HepG2 (cell line): ENCODE measurements around the gene TAF6. TPM values are rescaled to one million over a fixed set of nuclear protein-coding genes. Genes with fewer than 3 reads are reported as not detected.

Experiments
- BRCA1 ChIP-seq: sonication (generic); formaldehyde crosslinking; IDR thresholded peaks from 2 replicates; pipeline ENCODE4 v1.4.0; 2020; ENCODE audit warnings: missing genetic modification reagents
- ELF4 ChIP-seq: sonication (generic); formaldehyde crosslinking; IDR thresholded peaks from 2 replicates; pipeline ENCODE4 v1.5.0; 2020; ENCODE audit warnings: missing genetic modification reagents, mild to moderate bottlenecking, moderate library complexity, borderline replicate concordance
- FOXM1 ChIP-seq: sonication (generic); formaldehyde crosslinking; IDR thresholded peaks from 2 replicates; pipeline ENCODE4 v1.5.0; 2020; ENCODE audit warnings: missing genetic modification reagents
- GRHL1 ChIP-seq: sonication (generic); formaldehyde crosslinking; conservative IDR thresholded peaks from 2 replicates; pipeline ENCODE4 v1.8.0; 2022; ENCODE audit warnings: missing genetic modification reagents
- NFIC ChIP-seq: IDR thresholded peaks from 2 replicates; pipeline ENCODE4 v1.6.1; 2012; ENCODE audit warnings: mild to moderate bottlenecking, low read length, inconsistent platforms
- PCBP1 ChIP-seq: fragments of 200-400 bp; formaldehyde crosslinking; IDR thresholded peaks from 2 replicates; pipeline ENCODE4 v1.6.1; 2017; ENCODE audit warnings: mild to moderate bottlenecking, low read depth, low read length, borderline replicate concordance
- SRY ChIP-seq: sonication (generic); formaldehyde crosslinking; IDR thresholded peaks from 2 replicates; pipeline ENCODE4 v1.8.0; 2022; ENCODE audit warnings: mild to moderate bottlenecking, missing genetic modification reagents
- THAP9 ChIP-seq: sonication (generic); formaldehyde crosslinking; IDR thresholded peaks from 2 replicates; pipeline ENCODE4; 2020; ENCODE audit warnings: missing genetic modification reagents, mild to moderate bottlenecking, borderline replicate concordance
- YEATS4 ChIP-seq: sonication (generic); formaldehyde crosslinking; IDR thresholded peaks from 2 replicates; pipeline ENCODE4 v1.4.0; 2020; ENCODE audit warnings: missing genetic modification reagents, borderline replicate concordance
- ZFP90 ChIP-seq: sonication (generic); formaldehyde crosslinking; IDR thresholded peaks from 2 replicates; pipeline ENCODE4 v1.8.0; 2022; ENCODE audit warnings: missing genetic modification reagents, mild to moderate bottlenecking, inconsistent platforms, borderline replicate concordance
- ZIK1 ChIP-seq: sonication (generic); formaldehyde crosslinking; IDR thresholded peaks from 2 replicates; pipeline ENCODE4 v1.5.0; 2020; ENCODE audit warnings: mild to moderate bottlenecking, low read depth, missing genetic modification reagents, borderline replicate concordance
- polyA plus RNA-seq, 8 experiments: library from polyadenylated mRNA; depleted of rRNA in 3 of 8; stranded (reverse) in 7 of 8; unstranded in 1 of 8; fragments of >200 nt; fragmentation: Illumina TruSeq in 4 of 8; extraction: Trizol in 4 of 8; gene quantifications; 2 replicates each; pipeline versions ENCODE4 v1.2.1 to v1.2.3, GENCODE V29; 2011 to 2016; ENCODE audit warnings: low read depth in 4 of 8, missing spikeins in 1 of 8, mixed read lengths in 1 of 8; ENCODE audit not compliant: insufficient read depth in 1 of 8
- total RNA-seq, 5 experiments: library from RNA; depleted of rRNA; stranded (reverse); fragments of >200 nt; fragmentation: Illumina TruSeq; extraction: Trizol; gene quantifications; 2 replicates each; pipeline ENCODE4 v1.2.3, GENCODE V29; 2016; ENCODE audit warnings: low read depth in 1 of 5
- TF ChIP-seq, protein P1 (sequence below): sonication (generic); formaldehyde crosslinking; IDR thresholded peaks from 2 replicates; pipeline ENCODE4 v1.5.0; 2020; ENCODE audit warnings: mild to moderate bottlenecking, missing genetic modification reagents, borderline replicate concordance
- TF ChIP-seq, protein P2 (sequence below): sonication (generic); formaldehyde crosslinking; IDR thresholded peaks from 2 replicates; pipeline ENCODE4 v1.8.0; 2022; ENCODE audit warnings: missing genetic modification reagents, mild to moderate bottlenecking, moderate library complexity, borderline replicate concordance

TAF6 gene
- total and polyA plus RNA-seq, 2 of the 13 experiments (the other 11 are each of a cell fraction or from before 2014, with no cell fraction given), result 12.9 to 18.8 TPM

DNA sequence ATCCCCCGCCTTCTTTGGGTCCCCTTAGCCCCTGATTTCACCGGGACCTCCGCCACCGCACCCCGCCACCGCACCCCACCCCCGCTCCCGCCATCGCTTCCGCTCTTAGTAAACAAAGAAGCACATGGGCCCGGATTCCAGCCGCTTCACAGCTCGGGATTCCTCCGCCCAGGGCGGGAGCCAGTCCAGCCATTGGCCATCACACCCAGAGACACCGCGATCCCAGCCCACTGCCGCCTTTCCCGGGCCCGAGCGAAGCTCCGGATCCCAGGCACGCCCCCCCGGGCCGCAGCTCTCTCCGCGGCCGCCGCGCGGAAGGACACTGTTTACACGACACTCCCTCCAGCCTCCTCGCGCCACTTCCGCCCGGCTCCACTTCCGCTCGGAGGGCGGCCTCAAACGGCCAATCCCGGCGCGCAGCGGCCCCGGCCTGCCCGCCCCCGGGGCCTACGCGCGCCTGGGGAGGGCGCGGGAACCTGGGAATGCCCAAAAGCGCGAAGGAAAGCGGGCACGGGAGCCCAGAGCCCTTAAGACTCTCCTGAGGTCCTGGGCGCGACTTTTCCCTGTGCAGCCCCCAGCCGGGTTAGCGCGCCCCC is 18.6 kb downstream of the TAF6 start (continued):
- TF ChIP-seq, protein P1, sequence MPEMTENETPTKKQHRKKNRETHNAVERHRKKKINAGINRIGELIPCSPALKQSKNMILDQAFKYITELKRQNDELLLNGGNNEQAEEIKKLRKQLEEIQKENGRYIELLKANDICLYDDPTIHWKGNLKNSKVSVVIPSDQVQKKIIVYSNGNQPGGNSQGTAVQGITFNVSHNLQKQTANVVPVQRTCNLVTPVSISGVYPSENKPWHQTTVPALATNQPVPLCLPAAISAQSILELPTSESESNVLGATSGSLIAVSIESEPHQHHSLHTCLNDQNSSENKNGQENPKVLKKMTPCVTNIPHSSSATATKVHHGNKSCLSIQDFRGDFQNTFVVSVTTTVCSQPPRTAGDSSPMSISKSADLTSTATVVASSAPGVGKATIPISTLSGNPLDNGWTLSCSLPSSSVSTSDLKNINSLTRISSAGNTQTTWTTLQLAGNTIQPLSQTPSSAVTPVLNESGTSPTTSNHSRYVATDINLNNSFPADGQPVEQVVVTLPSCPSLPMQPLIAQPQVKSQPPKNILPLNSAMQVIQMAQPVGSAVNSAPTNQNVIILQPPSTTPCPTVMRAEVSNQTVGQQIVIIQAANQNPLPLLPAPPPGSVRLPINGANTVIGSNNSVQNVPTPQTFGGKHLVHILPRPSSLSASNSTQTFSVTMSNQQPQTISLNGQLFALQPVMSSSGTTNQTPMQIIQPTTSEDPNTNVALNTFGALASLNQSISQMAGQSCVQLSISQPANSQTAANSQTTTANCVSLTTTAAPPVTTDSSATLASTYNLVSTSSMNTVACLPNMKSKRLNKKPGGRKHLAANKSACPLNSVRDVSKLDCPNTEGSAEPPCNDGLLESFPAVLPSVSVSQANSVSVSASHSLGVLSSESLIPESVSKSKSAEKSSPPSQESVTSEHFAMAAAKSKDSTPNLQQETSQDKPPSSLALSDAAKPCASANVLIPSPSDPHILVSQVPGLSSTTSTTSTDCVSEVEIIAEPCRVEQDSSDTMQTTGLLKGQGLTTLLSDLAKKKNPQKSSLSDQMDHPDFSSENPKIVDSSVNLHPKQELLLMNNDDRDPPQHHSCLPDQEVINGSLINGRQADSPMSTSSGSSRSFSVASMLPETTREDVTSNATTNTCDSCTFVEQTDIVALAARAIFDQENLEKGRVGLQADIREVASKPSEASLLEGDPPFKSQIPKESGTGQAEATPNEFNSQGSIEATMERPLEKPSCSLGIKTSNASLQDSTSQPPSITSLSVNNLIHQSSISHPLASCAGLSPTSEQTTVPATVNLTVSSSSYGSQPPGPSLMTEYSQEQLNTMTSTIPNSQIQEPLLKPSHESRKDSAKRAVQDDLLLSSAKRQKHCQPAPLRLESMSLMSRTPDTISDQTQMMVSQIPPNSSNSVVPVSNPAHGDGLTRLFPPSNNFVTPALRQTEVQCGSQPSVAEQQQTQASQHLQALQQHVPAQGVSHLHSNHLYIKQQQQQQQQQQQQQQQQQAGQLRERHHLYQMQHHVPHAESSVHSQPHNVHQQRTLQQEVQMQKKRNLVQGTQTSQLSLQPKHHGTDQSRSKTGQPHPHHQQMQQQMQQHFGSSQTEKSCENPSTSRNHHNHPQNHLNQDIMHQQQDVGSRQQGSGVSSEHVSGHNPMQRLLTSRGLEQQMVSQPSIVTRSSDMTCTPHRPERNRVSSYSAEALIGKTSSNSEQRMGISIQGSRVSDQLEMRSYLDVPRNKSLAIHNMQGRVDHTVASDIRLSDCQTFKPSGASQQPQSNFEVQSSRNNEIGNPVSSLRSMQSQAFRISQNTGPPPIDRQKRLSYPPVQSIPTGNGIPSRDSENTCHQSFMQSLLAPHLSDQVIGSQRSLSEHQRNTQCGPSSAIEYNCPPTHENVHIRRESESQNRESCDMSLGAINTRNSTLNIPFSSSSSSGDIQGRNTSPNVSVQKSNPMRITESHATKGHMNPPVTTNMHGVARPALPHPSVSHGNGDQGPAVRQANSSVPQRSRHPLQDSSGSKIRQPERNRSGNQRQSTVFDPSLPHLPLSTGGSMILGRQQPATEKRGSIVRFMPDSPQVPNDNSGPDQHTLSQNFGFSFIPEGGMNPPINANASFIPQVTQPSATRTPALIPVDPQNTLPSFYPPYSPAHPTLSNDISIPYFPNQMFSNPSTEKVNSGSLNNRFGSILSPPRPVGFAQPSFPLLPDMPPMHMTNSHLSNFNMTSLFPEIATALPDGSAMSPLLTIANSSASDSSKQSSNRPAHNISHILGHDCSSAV, result no peak
- TF ChIP-seq, protein P2, sequence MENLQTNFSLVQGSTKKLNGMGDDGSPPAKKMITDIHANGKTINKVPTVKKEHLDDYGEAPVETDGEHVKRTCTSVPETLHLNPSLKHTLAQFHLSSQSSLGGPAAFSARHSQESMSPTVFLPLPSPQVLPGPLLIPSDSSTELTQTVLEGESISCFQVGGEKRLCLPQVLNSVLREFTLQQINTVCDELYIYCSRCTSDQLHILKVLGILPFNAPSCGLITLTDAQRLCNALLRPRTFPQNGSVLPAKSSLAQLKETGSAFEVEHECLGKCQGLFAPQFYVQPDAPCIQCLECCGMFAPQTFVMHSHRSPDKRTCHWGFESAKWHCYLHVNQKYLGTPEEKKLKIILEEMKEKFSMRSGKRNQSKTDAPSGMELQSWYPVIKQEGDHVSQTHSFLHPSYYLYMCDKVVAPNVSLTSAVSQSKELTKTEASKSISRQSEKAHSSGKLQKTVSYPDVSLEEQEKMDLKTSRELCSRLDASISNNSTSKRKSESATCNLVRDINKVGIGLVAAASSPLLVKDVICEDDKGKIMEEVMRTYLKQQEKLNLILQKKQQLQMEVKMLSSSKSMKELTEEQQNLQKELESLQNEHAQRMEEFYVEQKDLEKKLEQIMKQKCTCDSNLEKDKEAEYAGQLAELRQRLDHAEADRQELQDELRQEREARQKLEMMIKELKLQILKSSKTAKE (CRISPR knock-in tag), result 0 out of 2 replicates have a peak, but pooled peaks have one; percentile 34
- peak; percentile 93 for TF ChIP-seq YEATS4 (CRISPR knock-in tag)
- TF ChIP-seq GRHL1, result no peak
- peak; percentile 27; the same call in 1 of the 2 replicates for TF ChIP-seq THAP9 (CRISPR knock-in tag)
- TF ChIP-seq FOXM1 (CRISPR knock-in tag), result no peak
- TF ChIP-seq NFIC, result 0 out of 2 replicates have a peak, but pooled peaks have one; percentile 34
- peak; percentile 76; the same call in 1 of the 2 replicates for TF ChIP-seq ELF4 (CRISPR knock-in tag)
- TF ChIP-seq BRCA1, result no peak
- no peak; the same call in 1 of the 2 replicates for TF ChIP-seq ZFP90 (CRISPR knock-in tag)
- TF ChIP-seq ZIK1 (CRISPR knock-in tag), result peak; percentile 34; the same call in 1 of the 2 replicates
- TF ChIP-seq PCBP1, result peak; percentile 98
- TF ChIP-seq SRY (CRISPR knock-in tag), result peak; percentile 84
